Endothelial cell of umbilical vein (primary cell): ENCODE results near the gene PTTG2. TPM values are rescaled to one million over a fixed set of nuclear protein-coding genes. Genes with fewer than 3 reads are reported as not detected.

Experiments used
- BruUV-seq: library from RNA; stranded (reverse); fragments of 400-500 nt; replicated peaks from 2 replicates; lab custom pipeline; 2021; lab: Mats Ljungman, UMichigan
- CTCF ChIA-PET: fragments of 300-600, 350-600 bp; sonication (Branson Sonifier 250); formaldehyde crosslinking; loops from one replicate; lab custom pipeline; 2021; ENCODE audit warnings: antibody characterized with exemption, inconsistent platforms; lab: Charles Lee
- POLR2A ChIA-PET: fragments of 300-600, 350-600 bp; sonication (Branson Sonifier 250); formaldehyde crosslinking; loops from one replicate; lab custom pipeline; 2021; ENCODE audit warnings: antibody characterized with exemption, inconsistent platforms; lab: Charles Lee
- DNase-seq: peaks from one replicate; pipeline ENCODE4 v3.0.0-alpha.2; 2011; ENCODE audit warnings: low read depth, low spot score
- FAIRE-seq: peaks from 2 replicates; lab custom pipeline; 2011; peaks lifted over from hg19 to GRCh38; lab: Jason Lieb, UNC
- H2AFZ ChIP-seq: 2 replicates; pipeline ENCODE4 v1.6.0; 2012; ENCODE audit warnings: low read depth, low read length, control low read depth, inconsistent platforms
- H3K27ac ChIP-seq: 2 replicates; pipeline ENCODE4 v1.5.1; 2011; ENCODE audit warnings: low read depth, mild to moderate bottlenecking, control low read depth, low read length, moderate library complexity; ENCODE audit not compliant: insufficient read depth
- H3K27me3 ChIP-seq, 2 experiments: 2 replicates each; pipeline versions ENCODE4 v1.6.0 to v1.6.1; 2011; ENCODE audit warnings: low read length in 2 of 2, mixed read lengths in 1 of 2; ENCODE audit not compliant: control insufficient read depth in 2 of 2, insufficient read depth in 2 of 2
- H3K36me3 ChIP-seq, 2 experiments: 2 replicates in 1 of 2; 3 replicates in 1 of 2; pipeline ENCODE4 v1.5.1; 2011; ENCODE audit warnings: low read length in 2 of 2, mild to moderate bottlenecking in 1 of 2, moderate library complexity in 1 of 2; ENCODE audit not compliant: control insufficient read depth in 2 of 2, insufficient read depth in 2 of 2; ENCODE audit errors: extremely low read depth in 1 of 2
- H3K4me1 ChIP-seq: 3 replicates; pipeline ENCODE4 v1.5.1; 2011; ENCODE audit warnings: mild to moderate bottlenecking, low read length; ENCODE audit not compliant: control insufficient read depth, insufficient read depth; ENCODE audit errors: extremely low read depth
- H3K4me2 ChIP-seq: 2 replicates; pipeline ENCODE4 v1.6.1; 2011; ENCODE audit warnings: low read length, control low read depth, mixed read lengths; ENCODE audit not compliant: insufficient read depth
- H3K4me3 ChIP-seq, 3 experiments: fragments of 200-600 bp in 1 of 3; sonication (generic), shearing (Covaris generic) in 1 of 3; replicated peaks in 1 of 3; 2 replicates each; pipeline ENCODE4 v1.5.1; 2011 to 2016; ENCODE audit warnings: control low read depth in 3 of 3, low read length in 3 of 3, mild to moderate bottlenecking in 2 of 3, inconsistent platforms in 1 of 3, low read depth in 1 of 3, moderate library complexity in 1 of 3; ENCODE audit not compliant: insufficient read depth in 1 of 3
- H3K79me2 ChIP-seq: 2 replicates; pipeline ENCODE4 v1.6.0; 2012; ENCODE audit warnings: low read length, inconsistent platforms; ENCODE audit not compliant: control insufficient read depth, insufficient read depth
- H3K9ac ChIP-seq: replicated peaks from 2 replicates; pipeline ENCODE3; 2011; ENCODE audit warnings: low read length, control low read depth; ENCODE audit not compliant: insufficient read depth; ENCODE audit errors: extremely low read depth
- H3K9me1 ChIP-seq: replicated peaks from 3 replicates; pipeline ENCODE4 v1.6.0; 2011; ENCODE audit warnings: mild to moderate bottlenecking, low read length; ENCODE audit not compliant: control insufficient read depth, insufficient read depth; ENCODE audit errors: extremely low read depth
- H3K9me3 ChIP-seq: replicated peaks from 2 replicates; pipeline ENCODE4 v1.5.1; 2012; ENCODE audit warnings: low read length, inconsistent platforms; ENCODE audit not compliant: control insufficient read depth, insufficient read depth
- H4K20me1 ChIP-seq: replicated peaks from 2 replicates; pipeline ENCODE3; 2011; ENCODE audit warnings: mild to moderate bottlenecking, low read length; ENCODE audit not compliant: control insufficient read depth, insufficient read depth; ENCODE audit errors: extremely low read depth
- EZH2 ChIP-seq: IDR thresholded peaks from 2 replicates; pipeline ENCODE4 v1.6.1; 2012; ENCODE audit warnings: borderline replicate concordance, low read depth, mild to moderate bottlenecking, moderate library complexity, low read length, inconsistent platforms; ENCODE audit not compliant: severe bottlenecking
- FOS ChIP-seq: IDR thresholded peaks from 2 replicates; pipeline ENCODE4 v1.6.1; 2011; ENCODE audit warnings: mild to moderate bottlenecking, low read length, moderate library complexity, borderline replicate concordance; ENCODE audit not compliant: insufficient read depth
- JUN ChIP-seq: IDR thresholded peaks from 2 replicates; pipeline ENCODE4 v1.6.1; 2011; ENCODE audit warnings: borderline replicate concordance, low read depth; ENCODE audit not compliant: insufficient read length, insufficient read depth
- MYC ChIP-seq: IDR thresholded peaks from one replicate; pipeline ENCODE4 v1.6.1; 2011; ENCODE audit warnings: mild to moderate bottlenecking, low read depth, low read length
- POLR2A ChIP-seq: IDR thresholded peaks from 2 replicates; pipeline ENCODE4 v1.6.1; 2012; ENCODE audit warnings: low read depth, mild to moderate bottlenecking, control low read depth, low read length
- POLR2AphosphoS5 ChIP-seq: IDR thresholded peaks from 2 replicates; pipeline ENCODE4 v1.6.1; 2012; ENCODE audit warnings: low read depth, mild to moderate bottlenecking, control low read depth, low read length, moderate library complexity; ENCODE audit not compliant: insufficient read depth
- dilution Hi-C: fragments of 300-500 bp; cut with MboI; formaldehyde crosslinking; loops from one replicate; pipeline ENCODE4 v1.15.0; 2019; ENCODE audit warnings: low sequenced_read_pairs; ENCODE audit not compliant: extremely low pct_ligation_motif_present
- intact Hi-C: fragments of 100-400 bp; cut with micrococcal nuclease; formaldehyde crosslinking; loops from one replicate; pipeline ENCODE4 v1.10.0; 2022
- polyA plus RNA-seq, 4 experiments: library from polyadenylated mRNA; depleted of rRNA in 3 of 4; stranded (reverse) in 3 of 4; unstranded in 1 of 4; fragments of >200 nt; gene quantifications; 2 replicates each; pipeline versions ENCODE4 v1.2.1 to v1.2.3, GENCODE V29; 2011 to 2012; ENCODE audit warnings: missing spikeins in 1 of 4
- total RNA-seq: library from RNA; stranded (reverse); gene quantifications from 2 replicates; pipeline ENCODE4 v1.2.3, GENCODE V29; 2021
- TF ChIP-seq, protein P1 (sequence below): IDR thresholded peaks from 2 replicates; pipeline ENCODE4 v1.6.1; 2011; ENCODE audit not compliant: insufficient read depth, insufficient read length
- TF ChIP-seq, protein P2 (sequence below), 2 donors: IDR thresholded peaks; 1 replicate in 1 of 2; 2 replicates in 1 of 2; pipeline ENCODE4 v1.5.1; 2011; ENCODE audit warnings: low read length in 2 of 2, mild to moderate bottlenecking in 2 of 2, moderate library complexity in 2 of 2, control low read depth in 1 of 2, inconsistent platforms in 1 of 2, low read depth in 1 of 2; ENCODE audit not compliant: insufficient read depth in 1 of 2; ENCODE audit errors: extremely low read depth in 1 of 2

Gene PTTG2
- total and polyA plus RNA-seq, 2 donors (not counting 3 experiments of a cell fraction or from before 2014, with no cell fraction given): not detected

DNA sequence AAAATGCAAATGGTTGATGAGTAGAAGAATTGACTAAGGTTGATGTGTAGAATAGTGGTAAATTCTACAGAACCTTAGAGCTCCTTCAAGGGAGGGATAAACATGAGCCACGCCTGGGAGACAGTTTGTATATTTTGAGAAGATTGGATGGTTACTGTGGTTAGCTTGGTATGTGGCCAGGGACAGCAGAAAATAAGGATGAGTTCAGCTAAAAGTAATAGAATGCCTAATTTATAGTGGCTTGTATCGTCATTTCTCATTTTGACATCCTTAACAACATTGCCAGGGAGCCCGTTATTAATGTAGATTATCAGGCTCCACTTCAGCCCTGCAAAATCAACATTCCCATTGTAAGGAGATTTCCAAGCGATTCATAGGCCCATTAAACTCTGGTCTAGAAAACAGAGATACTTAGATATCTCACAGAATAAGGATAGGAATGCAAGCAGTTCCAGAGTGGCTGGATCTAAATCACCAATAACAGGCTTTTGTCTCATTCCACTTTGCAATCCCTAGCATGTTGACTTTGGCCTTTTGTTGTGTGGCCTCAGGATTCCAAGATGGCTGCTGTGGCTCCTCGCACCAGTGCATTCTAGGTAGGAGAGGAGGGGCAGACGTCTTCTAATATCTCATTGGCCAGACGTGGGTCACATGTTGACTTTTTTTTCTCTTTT, 6.4 kb upstream of the PTTG2 start:
- ChIA-PET POLR2A (no interaction called here), CTCF (no interaction called here)
- Histone ChIP-seq H3K4me2 (no peak overlapping the region), H4K20me1 (no peaks in the 10 kb centered on the region), H3K36me3 (no peaks in the 10 kb centered on the region), H3K9ac (no peak overlapping the region), H3K27me3 (no peaks in the 10 kb centered on the region), H3K9me3 (no peaks in the 10 kb centered on the region), H3K79me2 (no peaks in the 10 kb centered on the region), H3K27ac (no peak overlapping the region), H3K4me1 (peaks cover 4% of the 10 kb centered on the region), H3K9me1 (no peaks in the 10 kb centered on the region), H3K4me3 (no peak overlapping the region), H2AFZ (no peak overlapping the region)
- intact Hi-C loops (no loop called here), dilution Hi-C loops (no loop called here)
- no peak for TF ChIP-seq POLR2AphosphoS5
- TF ChIP-seq, protein P1, sequence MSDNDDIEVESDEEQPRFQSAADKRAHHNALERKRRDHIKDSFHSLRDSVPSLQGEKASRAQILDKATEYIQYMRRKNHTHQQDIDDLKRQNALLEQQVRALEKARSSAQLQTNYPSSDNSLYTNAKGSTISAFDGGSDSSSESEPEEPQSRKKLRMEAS: no peak
- BruUV-seq: no TSS peak
- DNase-seq (no peak), FAIRE-seq (no peak)

DNA sequence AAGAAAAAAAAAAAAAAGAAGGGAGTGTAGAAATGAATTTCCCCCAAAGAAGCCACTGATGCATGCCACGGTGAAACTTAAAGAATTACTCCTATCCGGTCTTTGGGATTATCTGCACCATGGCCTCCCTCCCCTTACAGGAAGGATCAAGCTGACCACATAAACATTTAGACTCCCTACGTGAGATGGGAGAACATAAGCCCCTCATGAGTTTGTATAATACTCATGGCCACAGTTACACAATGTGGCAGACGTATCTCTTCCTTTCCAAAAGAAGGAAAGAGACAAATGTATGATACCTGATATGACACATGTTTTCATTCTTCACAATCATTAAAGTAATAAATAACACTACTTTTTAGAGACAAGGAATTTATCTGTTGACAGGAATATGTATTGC, 3.3 kb upstream of the PTTG2 start:
- intact Hi-C loops: no loop called here

More for the DNA sequence above, 3.3 kb upstream of the PTTG2 start:
- Histone ChIP-seq H3K4me3 (no peak overlapping the region), H3K9ac (no peak overlapping the region), H3K79me2 (no peaks in the 10 kb centered on the region), H3K9me1 (no peaks in the 10 kb centered on the region), H3K4me1 (peaks cover 4% of the 10 kb centered on the region), H3K36me3 (no peaks in the 10 kb centered on the region), H3K4me2 (no peak overlapping the region), H4K20me1 (no peaks in the 10 kb centered on the region), H3K9me3 (no peaks in the 10 kb centered on the region), H3K27me3 (no peaks in the 10 kb centered on the region), H2AFZ (no peak overlapping the region), H3K27ac (no peak overlapping the region)
- BruUV-seq: no TSS peak
- dilution Hi-C loops: no loop called here
- FAIRE-seq (no peak), DNase-seq (no peak)
- ChIA-PET POLR2A (no interaction called here), CTCF (no interaction called here)
- TF ChIP-seq FOS (no peak), MYC (no peak), EZH2 (no peak), POLR2A (no peak), JUN (no peak)
- TF ChIP-seq, protein P2, sequence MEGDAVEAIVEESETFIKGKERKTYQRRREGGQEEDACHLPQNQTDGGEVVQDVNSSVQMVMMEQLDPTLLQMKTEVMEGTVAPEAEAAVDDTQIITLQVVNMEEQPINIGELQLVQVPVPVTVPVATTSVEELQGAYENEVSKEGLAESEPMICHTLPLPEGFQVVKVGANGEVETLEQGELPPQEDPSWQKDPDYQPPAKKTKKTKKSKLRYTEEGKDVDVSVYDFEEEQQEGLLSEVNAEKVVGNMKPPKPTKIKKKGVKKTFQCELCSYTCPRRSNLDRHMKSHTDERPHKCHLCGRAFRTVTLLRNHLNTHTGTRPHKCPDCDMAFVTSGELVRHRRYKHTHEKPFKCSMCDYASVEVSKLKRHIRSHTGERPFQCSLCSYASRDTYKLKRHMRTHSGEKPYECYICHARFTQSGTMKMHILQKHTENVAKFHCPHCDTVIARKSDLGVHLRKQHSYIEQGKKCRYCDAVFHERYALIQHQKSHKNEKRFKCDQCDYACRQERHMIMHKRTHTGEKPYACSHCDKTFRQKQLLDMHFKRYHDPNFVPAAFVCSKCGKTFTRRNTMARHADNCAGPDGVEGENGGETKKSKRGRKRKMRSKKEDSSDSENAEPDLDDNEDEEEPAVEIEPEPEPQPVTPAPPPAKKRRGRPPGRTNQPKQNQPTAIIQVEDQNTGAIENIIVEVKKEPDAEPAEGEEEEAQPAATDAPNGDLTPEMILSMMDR (IDR thresholded peaks at IDR 0.05; ENCODE audit: extremely low read depth in 1 of 2, insufficient read depth in 1 of 2, low read depth in 1 of 2, low read length in 2 of 2): no peak
